ENCODE results near the gene CPAMD8.
"Not testable (repeated sequence)": the region's sequence is repeated elsewhere in the genome, so short reads cannot be mapped to it uniquely, and the experiment has no call there.

Gene CPAMD8

GRCh38 chr19:16978839-16979802, 47.5 kb downstream of the CPAMD8 start:
- TF ChIP-seq CTCF (conservative IDR thresholded peaks at IDR 0.05; ENCODE audit: low read depth, low read length) = no peak
- no peak for DNase-seq (ENCODE audit: low read depth)

GRCh38 chr19:16978156-16978555, 48.5 kb downstream of the CPAMD8 start:
- no peak overlapping the region for H3K4me3 ChIP-seq (ENCODE audit: low read depth, low read length)
- TF ChIP-seq CTCF (conservative IDR thresholded peaks at IDR 0.05; ENCODE audit: low read depth, low read length) = no peak
- DNase-seq (ENCODE audit: low read depth) = no peak

More at GRCh38 chr19:16978839-16979802, 47.5 kb downstream of the CPAMD8 start:
- no peak overlapping the region for H3K4me3 ChIP-seq (ENCODE audit: low read depth, low read length)

GRCh38 chr19:16977306-16977705, 49.3 kb downstream of the CPAMD8 start:
- H3K4me3 ChIP-seq (ENCODE audit: low read depth, low read length) = no peak overlapping the region
- DNase-seq (ENCODE audit: low read depth) = no peak
- no peak for TF ChIP-seq CTCF (conservative IDR thresholded peaks at IDR 0.05; ENCODE audit: low read depth, low read length)

- TF ChIP-seq CTCF (conservative IDR thresholded peaks at IDR 0.05; ENCODE audit: low read depth, low read length) = no peak
- no peak for DNase-seq (ENCODE audit: low read depth)
Observed at GRCh38 chr19:16976446-16976845, 50.2 kb downstream of the CPAMD8 start.

GRCh38 chr19:16970821-16971220, 55.8 kb downstream of the CPAMD8 start:
- DNase-seq (ENCODE audit: low read depth) = no peak
- TF ChIP-seq CTCF (conservative IDR thresholded peaks at IDR 0.05; ENCODE audit: low read depth, low read length) = no peak
- H3K4me3 ChIP-seq (ENCODE audit: low read depth, low read length) = no peak overlapping the region

More at GRCh38 chr19:16976446-16976845, 50.2 kb downstream of the CPAMD8 start:
- no peak overlapping the region for H3K4me3 ChIP-seq (ENCODE audit: low read depth, low read length)

- TF ChIP-seq CTCF (conservative IDR thresholded peaks at IDR 0.05; ENCODE audit: low read depth, low read length) = peak; percentile 38
- DNase-seq (ENCODE audit: low read depth) = peak; percentile 36
Observed at GRCh38 chr19:16969135-16969534, 57.5 kb downstream of the CPAMD8 start.

GRCh38 chr19:16960996-16961822, 65.4 kb downstream of the CPAMD8 start:
- not testable (repeated sequence) for DNase-seq (ENCODE audit: low read depth); H3K4me3 ChIP-seq (ENCODE audit: low read depth, low read length)

More at GRCh38 chr19:16969135-16969534, 57.5 kb downstream of the CPAMD8 start:
- H3K4me3 ChIP-seq (ENCODE audit: low read depth, low read length) = no peak overlapping the region

- H3K4me3 ChIP-seq (ENCODE audit: low read depth, low read length); DNase-seq (ENCODE audit: low read depth): not testable (repeated sequence)
Observed at GRCh38 chr19:16958277-16958676, 68.3 kb downstream of the CPAMD8 start.

Data from choroid plexus epithelial cell (primary cell).